Ramos (cell line): ENCODE results near the gene SLC9A7.

Experiments used
- in situ Hi-C: fragments of 300-500 bp; cut with MboI; formaldehyde crosslinking; loops from one replicate; pipeline ENCODE4 v1.14.3; 2022; ENCODE audit warnings: low sequenced_read_pairs; ENCODE audit not compliant: unreplicated experiment

Gene SLC9A7

GRCh38 chrX:46551494-46552128 is 207.3 kb downstream of the SLC9A7 start:
- in situ Hi-C loops, result no loop called here

- in situ Hi-C loops, result no loop called here
These were observed 209.0 kb downstream of the SLC9A7 start for GRCh38 chrX:46549914-46550313.
